Tibial nerve (tissue), 4 donors: Measurements from ENCODE around the gene BOC. TPM values are rescaled to one million over a fixed set of nuclear protein-coding genes. Genes with fewer than 3 reads are reported as not detected.

Source experiments
- DNase-seq, 2 donors: peaks; one replicate each; pipeline ENCODE4 v3.0.0-alpha.2; 2019; ENCODE audit warnings: low spot score in 2 of 2
- H3K27ac ChIP-seq, 4 donors: fragments of 200-600 bp; sonication (generic) in 3 of 4; one replicate each; pipeline ENCODE4 v1.5.1; 2017 to 2019; ENCODE audit warnings: mild to moderate bottlenecking in 1 of 4
- H3K27me3 ChIP-seq, 2 donors: fragments of 200-600 bp; sonication (generic) in 1 of 2; one replicate each; pipeline versions ENCODE4 v1.5.1 to v1.6.0; 2017 to 2019
- H3K36me3 ChIP-seq, 3 donors: fragments of 200-600 bp; sonication (generic); one replicate each; pipeline ENCODE4 v1.5.1; 2018 to 2019
- H3K4me1 ChIP-seq, 4 donors: fragments of 200-600 bp; sonication (generic) in 3 of 4; one replicate each; pipeline ENCODE4 v1.5.1; 2017 to 2019
- H3K4me3 ChIP-seq, 4 donors: fragments of 200-600 bp; sonication (generic) in 3 of 4; one replicate each; pipeline ENCODE4 v1.5.1; 2017 to 2019; ENCODE audit warnings: mild to moderate bottlenecking in 1 of 4, moderate library complexity in 1 of 4
- H3K9me3 ChIP-seq, 4 donors: fragments of 200-600 bp; sonication (generic) in 3 of 4; one replicate each; pipeline ENCODE4 v1.5.1; 2017 to 2019
- EP300 ChIP-seq, 2 donors: sonication (generic); formaldehyde crosslinking; IDR thresholded peaks; one replicate each; pipeline ENCODE4 v1.6.1; 2017; ENCODE audit warnings: antibody characterized with exemption in 2 of 2, mild to moderate bottlenecking in 1 of 2
- POLR2A ChIP-seq, 2 donors: fragments of 450-650 bp; IDR thresholded peaks; one replicate each; pipeline ENCODE4 v1.6.1; 2017; ENCODE audit warnings: antibody characterized with exemption in 2 of 2, mild to moderate bottlenecking in 2 of 2, moderate library complexity in 2 of 2
- WGBS, 2 donors: methylation state at CpG; one replicate each; pipeline ENCODE4 v1.1.5; 2018; 5-methylcytosine and 5-hydroxymethylcytosine counted together
- total RNA-seq, 4 donors: library from RNA; depleted of rRNA; stranded (reverse); fragments of >200 nt; gene quantifications; one replicate each; pipeline ENCODE4 v1.1.0, GENCODE V29; 2016
- TF ChIP-seq, protein P1 (sequence below), 5 experiments: fragments of 200-600 bp in 3 of 5; fragments of 450-650 bp in 2 of 5; sonication (generic) in 3 of 5; IDR thresholded peaks; one replicate each; pipeline ENCODE4 v1.5.1; 2016 to 2019; ENCODE audit warnings: antibody characterized with exemption in 5 of 5, mild to moderate bottlenecking in 3 of 5, moderate library complexity in 2 of 5

BOC gene
- total RNA-seq, 4 donors from 2014 or later = 27.6 to 63.2 (median 48.1) TPM

GRCh38 chr3:113263778-113264177, 52.4 kb downstream of the BOC start:
- Histone ChIP-seq H3K36me3 (peaks cover 0 to 14% (median 0%) of the 10 kb centered on the region in 3 donors), H3K9me3 (no peaks in the 10 kb centered on the region), H3K27ac (no peak overlapping the region), H3K4me3 (no peak overlapping the region), H3K4me1 (peaks cover 0 to 23% (median 3%) of the 10 kb centered on the region in 4 donors), H3K27me3 (no peaks in the 10 kb centered on the region)
- DNase-seq = no peak
- WGBS, 2 donors = 87 to 96% methylated on average over 3 of the region's 3 CpGs
- TF ChIP-seq EP300 (IDR thresholded peaks at IDR 0.05) (no peak), POLR2A (IDR thresholded peaks at IDR 0.05) (no peak)
- TF ChIP-seq, protein P1, sequence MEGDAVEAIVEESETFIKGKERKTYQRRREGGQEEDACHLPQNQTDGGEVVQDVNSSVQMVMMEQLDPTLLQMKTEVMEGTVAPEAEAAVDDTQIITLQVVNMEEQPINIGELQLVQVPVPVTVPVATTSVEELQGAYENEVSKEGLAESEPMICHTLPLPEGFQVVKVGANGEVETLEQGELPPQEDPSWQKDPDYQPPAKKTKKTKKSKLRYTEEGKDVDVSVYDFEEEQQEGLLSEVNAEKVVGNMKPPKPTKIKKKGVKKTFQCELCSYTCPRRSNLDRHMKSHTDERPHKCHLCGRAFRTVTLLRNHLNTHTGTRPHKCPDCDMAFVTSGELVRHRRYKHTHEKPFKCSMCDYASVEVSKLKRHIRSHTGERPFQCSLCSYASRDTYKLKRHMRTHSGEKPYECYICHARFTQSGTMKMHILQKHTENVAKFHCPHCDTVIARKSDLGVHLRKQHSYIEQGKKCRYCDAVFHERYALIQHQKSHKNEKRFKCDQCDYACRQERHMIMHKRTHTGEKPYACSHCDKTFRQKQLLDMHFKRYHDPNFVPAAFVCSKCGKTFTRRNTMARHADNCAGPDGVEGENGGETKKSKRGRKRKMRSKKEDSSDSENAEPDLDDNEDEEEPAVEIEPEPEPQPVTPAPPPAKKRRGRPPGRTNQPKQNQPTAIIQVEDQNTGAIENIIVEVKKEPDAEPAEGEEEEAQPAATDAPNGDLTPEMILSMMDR (IDR thresholded peaks at IDR 0.05) = no peak

GRCh38 chr3:113264283-113265131, 53.1 kb downstream of the BOC start:
- no peak for DNase-seq
- Histone ChIP-seq H3K27ac (no peak overlapping the region), H3K9me3 (no peaks in the 10 kb centered on the region), H3K36me3 (peaks cover 0 to 21% (median 0%) of the 10 kb centered on the region in 3 donors), H3K27me3 (no peaks in the 10 kb centered on the region), H3K4me1 (peaks cover 0 to 16% (median 3%) of the 10 kb centered on the region in 4 donors), H3K4me3 (no peak overlapping the region)
- TF ChIP-seq, protein P1 (IDR thresholded peaks at IDR 0.05) = no peak
- TF ChIP-seq EP300 (IDR thresholded peaks at IDR 0.05) (no peak), POLR2A (IDR thresholded peaks at IDR 0.05) (no peak)
- WGBS, 2 donors = 69 to 76% methylated on average over 9 to 10 of the region's 10 CpGs

- H3K27me3 ChIP-seq = no peaks in the 10 kb centered on the region
- WGBS, 2 donors = 78 to 86% methylated on average over 5 of the region's 5 CpGs
- no peaks in the 10 kb centered on the region for H3K9me3 ChIP-seq
- H3K4me1 ChIP-seq = peaks cover 0 to 16% (median 3%) of the 10 kb centered on the region in 4 donors
- H3K36me3 ChIP-seq = peaks cover 0 to 27% (median 0%) of the 10 kb centered on the region in 3 donors
- TF ChIP-seq POLR2A (IDR thresholded peaks at IDR 0.05) = no peak
- no peak for TF ChIP-seq EP300 (IDR thresholded peaks at IDR 0.05)
- TF ChIP-seq, protein P1 (IDR thresholded peaks at IDR 0.05) = no peak
- no peak for DNase-seq
- no peak overlapping the region for H3K4me3 ChIP-seq
- no peak overlapping the region for H3K27ac ChIP-seq
Observed at GRCh38 chr3:113265231-113265630, 53.9 kb downstream of the BOC start.

DNA sequence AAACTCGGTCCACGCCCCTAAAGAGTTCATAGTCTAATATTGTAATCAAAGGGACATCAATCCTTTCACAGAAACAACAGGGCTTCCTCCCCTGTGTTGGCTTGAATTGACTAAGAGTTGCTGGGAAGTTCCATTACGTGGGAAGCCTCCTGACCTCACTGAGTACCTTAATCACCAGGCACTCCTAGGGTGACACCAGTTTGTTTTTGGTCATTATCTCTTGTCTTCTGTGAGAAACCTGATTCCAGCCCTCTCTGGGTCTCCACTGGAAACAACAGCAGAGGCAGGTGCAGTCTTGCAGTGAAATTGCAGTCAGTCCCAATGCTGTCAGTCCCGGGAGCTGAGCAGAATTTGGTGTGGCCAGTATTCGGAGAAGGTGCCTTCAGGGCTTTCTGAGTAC, 55.4 kb downstream of the BOC start:
- no peaks in the 10 kb centered on the region for H3K27me3 ChIP-seq
- H3K27ac ChIP-seq = no peak overlapping the region
- peaks cover 0 to 13% (median 2%) of the 10 kb centered on the region in 4 donors for H3K4me1 ChIP-seq
- TF ChIP-seq POLR2A (IDR thresholded peaks at IDR 0.05) (no peak), EP300 (IDR thresholded peaks at IDR 0.05) (no peak)
- TF ChIP-seq, protein P1 (IDR thresholded peaks at IDR 0.05) = no peak
- H3K36me3 ChIP-seq = peaks cover 0 to 39% (median 0%) of the 10 kb centered on the region in 3 donors
- H3K9me3 ChIP-seq = no peaks in the 10 kb centered on the region
- WGBS, 2 donors = 89 to 95% methylated on average over 5 of the region's 5 CpGs
- DNase-seq = no peak
- H3K4me3 ChIP-seq = no peak overlapping the region

- WGBS, 2 donors = 92 to 93% methylated on average over 5 of the region's 5 CpGs
- no peaks in the 10 kb centered on the region for H3K27me3 ChIP-seq
- no peak for DNase-seq
- TF ChIP-seq EP300 (IDR thresholded peaks at IDR 0.05) = no peak
- no peaks in the 10 kb centered on the region for H3K9me3 ChIP-seq
- H3K36me3 ChIP-seq = peaks cover 0 to 54% (median 0%) of the 10 kb centered on the region in 3 donors
- no peak overlapping the region for H3K27ac ChIP-seq
- no peak overlapping the region for H3K4me3 ChIP-seq
- peaks cover 0 to under 1% (median 0%) of the 10 kb centered on the region in 4 donors for H3K4me1 ChIP-seq
Observed at GRCh38 chr3:113268311-113268710, 57.0 kb downstream of the BOC start.
